Parathyroid adenoma (tissue), 2 donors: ENCODE measurements around the gene CFAP97D1.
A peak's percentile ranks its signal among the peaks of the same experiment; 100 is the strongest.
"Not testable (repeated sequence)": the region's sequence is repeated elsewhere in the genome, so short reads cannot be mapped to it uniquely, and the experiment has no call there.

Source experiments
- H2AFZ ChIP-seq: fragments of 300-600 bp; sonication (generic); one replicate; pipeline ENCODE4 v1.7.0; 2017; ENCODE audit warnings: antibody characterized with exemption, mild to moderate bottlenecking
- H3K27ac ChIP-seq: fragments of 300-600 bp; sonication (generic); one replicate; pipeline ENCODE4 v1.7.0; 2017
- H3K27me3 ChIP-seq: fragments of 300-600 bp; sonication (generic); one replicate; pipeline ENCODE4 v1.7.0; 2017; ENCODE audit warnings: low read length; ENCODE audit not compliant: control insufficient read depth, insufficient read depth
- H3K36me3 ChIP-seq: fragments of 300-600 bp; sonication (generic); one replicate; pipeline ENCODE4 v1.7.0; 2017; ENCODE audit warnings: low read length; ENCODE audit not compliant: control insufficient read depth, insufficient read depth
- H3K4me1 ChIP-seq: fragments of 300-600 bp; sonication (generic); one replicate; pipeline ENCODE4 v1.7.0; 2017; ENCODE audit warnings: control low read depth
- H3K4me2 ChIP-seq: fragments of 300-600 bp; sonication (generic); one replicate; pipeline ENCODE4 v1.7.0; 2017; ENCODE audit warnings: low read length
- H3K4me3 ChIP-seq: fragments of 300-600 bp; sonication (generic); one replicate; pipeline ENCODE4 v1.7.0; 2017; ENCODE audit warnings: low read depth, low read length
- H3K79me2 ChIP-seq: fragments of 300-600 bp; sonication (generic); one replicate; pipeline ENCODE4 v1.7.0; 2017; ENCODE audit warnings: control low read depth
- H3K9ac ChIP-seq: fragments of 300-600 bp; sonication (generic); one replicate; pipeline ENCODE4 v1.7.0; 2017; ENCODE audit warnings: mild to moderate bottlenecking
- H3K9me3 ChIP-seq: fragments of 300-600 bp; sonication (generic); one replicate; pipeline ENCODE4 v1.7.0; 2017; ENCODE audit warnings: low read length; ENCODE audit not compliant: control insufficient read depth
- TF ChIP-seq, protein P1 (sequence below): fragments of 300-600 bp; sonication (generic); IDR thresholded peaks from one replicate; pipeline ENCODE4 v1.7.0; 2017; ENCODE audit warnings: antibody characterized with exemption, mild to moderate bottlenecking
- donor health status: primary hyperparathyroidism.

CFAP97D1 gene

DNA sequence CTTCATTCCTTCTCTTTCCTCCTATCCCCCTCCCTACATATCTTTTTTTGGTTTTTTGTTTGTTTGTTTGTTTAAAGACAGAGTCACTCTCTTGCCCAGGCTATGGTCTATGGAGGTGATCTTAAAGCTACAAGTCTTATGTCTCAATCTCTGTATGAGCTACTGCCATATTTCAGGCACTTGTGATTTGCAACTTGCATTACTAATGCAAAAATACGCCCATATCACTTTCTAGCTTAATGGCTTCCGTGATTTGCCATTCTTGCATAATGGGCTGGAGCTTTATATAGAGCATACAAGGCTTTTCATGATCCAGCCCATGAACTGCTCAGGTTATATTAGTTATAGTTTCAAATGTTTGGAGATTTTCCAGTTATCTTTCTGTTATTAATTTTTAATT is 7.5 kb downstream of the CFAP97D1 start:
- H3K9me3 ChIP-seq: no peaks in the 10 kb centered on the region
- H3K4me3 ChIP-seq: no peak overlapping the region
- no peak overlapping the region for H3K9ac ChIP-seq
- TF ChIP-seq, protein P1, sequence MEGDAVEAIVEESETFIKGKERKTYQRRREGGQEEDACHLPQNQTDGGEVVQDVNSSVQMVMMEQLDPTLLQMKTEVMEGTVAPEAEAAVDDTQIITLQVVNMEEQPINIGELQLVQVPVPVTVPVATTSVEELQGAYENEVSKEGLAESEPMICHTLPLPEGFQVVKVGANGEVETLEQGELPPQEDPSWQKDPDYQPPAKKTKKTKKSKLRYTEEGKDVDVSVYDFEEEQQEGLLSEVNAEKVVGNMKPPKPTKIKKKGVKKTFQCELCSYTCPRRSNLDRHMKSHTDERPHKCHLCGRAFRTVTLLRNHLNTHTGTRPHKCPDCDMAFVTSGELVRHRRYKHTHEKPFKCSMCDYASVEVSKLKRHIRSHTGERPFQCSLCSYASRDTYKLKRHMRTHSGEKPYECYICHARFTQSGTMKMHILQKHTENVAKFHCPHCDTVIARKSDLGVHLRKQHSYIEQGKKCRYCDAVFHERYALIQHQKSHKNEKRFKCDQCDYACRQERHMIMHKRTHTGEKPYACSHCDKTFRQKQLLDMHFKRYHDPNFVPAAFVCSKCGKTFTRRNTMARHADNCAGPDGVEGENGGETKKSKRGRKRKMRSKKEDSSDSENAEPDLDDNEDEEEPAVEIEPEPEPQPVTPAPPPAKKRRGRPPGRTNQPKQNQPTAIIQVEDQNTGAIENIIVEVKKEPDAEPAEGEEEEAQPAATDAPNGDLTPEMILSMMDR: no peak
- no peak overlapping the region for H3K4me2 ChIP-seq
- no peak overlapping the region for H3K27ac ChIP-seq
- H2AFZ ChIP-seq: no peak overlapping the region
- H3K4me1 ChIP-seq: no peaks in the 10 kb centered on the region
- H3K36me3 ChIP-seq: no peaks in the 10 kb centered on the region
- H3K79me2 ChIP-seq: no peaks in the 10 kb centered on the region
- H3K27me3 ChIP-seq: no peaks in the 10 kb centered on the region

DNA sequence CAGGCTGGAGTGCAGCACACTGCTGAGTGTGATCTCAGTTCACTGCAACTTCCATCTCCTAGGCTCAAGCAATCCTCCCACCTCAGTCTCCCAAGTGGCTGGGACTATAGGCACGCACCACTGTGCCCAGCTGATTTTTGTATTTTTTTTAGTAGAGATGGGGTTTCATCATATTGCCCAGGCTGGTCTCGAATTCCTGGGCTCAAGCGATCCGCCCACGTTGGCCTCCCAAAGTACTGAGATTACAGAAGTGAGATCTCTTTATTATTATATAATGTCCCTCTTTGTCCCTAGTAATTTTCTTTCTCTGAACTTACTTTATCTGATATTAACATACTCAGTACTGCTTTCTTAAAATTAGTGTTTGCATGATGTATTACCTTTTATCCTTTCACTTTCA is 8.3 kb downstream of the CFAP97D1 start:
- TF ChIP-seq, protein P1: no peak
- no peaks in the 10 kb centered on the region for H3K36me3 ChIP-seq
- no peak overlapping the region for H3K4me3 ChIP-seq
- no peak overlapping the region for H3K9ac ChIP-seq
- H3K4me2 ChIP-seq: no peak overlapping the region
- no peaks in the 10 kb centered on the region for H3K79me2 ChIP-seq
- no peak overlapping the region for H3K27ac ChIP-seq
- no peaks in the 10 kb centered on the region for H3K27me3 ChIP-seq
- no peaks in the 10 kb centered on the region for H3K4me1 ChIP-seq
- no peak overlapping the region for H2AFZ ChIP-seq
- H3K9me3 ChIP-seq: no peaks in the 10 kb centered on the region

DNA sequence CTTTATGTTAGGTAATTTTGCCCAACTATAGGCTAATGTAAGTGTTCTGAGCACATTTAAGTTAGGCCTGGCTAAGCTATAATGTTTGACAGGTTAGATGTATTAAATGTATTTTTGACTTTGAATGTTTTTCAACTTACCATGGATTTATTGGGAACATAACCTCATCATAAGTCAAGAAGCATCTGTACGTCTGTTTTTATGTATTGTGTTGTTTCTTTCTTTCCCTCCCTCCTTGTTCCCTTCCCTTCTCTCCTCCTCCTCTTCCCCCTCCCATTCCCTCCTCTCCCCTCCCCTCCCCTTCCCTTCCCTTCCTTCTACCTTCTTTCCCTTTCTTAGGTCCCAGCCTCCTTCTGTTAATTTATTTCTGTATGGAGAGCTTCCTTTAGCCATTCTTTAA is 9.2 kb downstream of the CFAP97D1 start:
- Histone ChIP-seq H3K9me3 (no peaks in the 10 kb centered on the region), H2AFZ (no peak overlapping the region), H3K4me3 (no peak overlapping the region), H3K79me2 (no peaks in the 10 kb centered on the region), H3K4me2 (no peak overlapping the region), H3K27ac (no peak overlapping the region), H3K9ac (no peak overlapping the region), H3K4me1 (no peaks in the 10 kb centered on the region), H3K36me3 (no peaks in the 10 kb centered on the region), H3K27me3 (no peaks in the 10 kb centered on the region)
- TF ChIP-seq, protein P1: no peak

DNA sequence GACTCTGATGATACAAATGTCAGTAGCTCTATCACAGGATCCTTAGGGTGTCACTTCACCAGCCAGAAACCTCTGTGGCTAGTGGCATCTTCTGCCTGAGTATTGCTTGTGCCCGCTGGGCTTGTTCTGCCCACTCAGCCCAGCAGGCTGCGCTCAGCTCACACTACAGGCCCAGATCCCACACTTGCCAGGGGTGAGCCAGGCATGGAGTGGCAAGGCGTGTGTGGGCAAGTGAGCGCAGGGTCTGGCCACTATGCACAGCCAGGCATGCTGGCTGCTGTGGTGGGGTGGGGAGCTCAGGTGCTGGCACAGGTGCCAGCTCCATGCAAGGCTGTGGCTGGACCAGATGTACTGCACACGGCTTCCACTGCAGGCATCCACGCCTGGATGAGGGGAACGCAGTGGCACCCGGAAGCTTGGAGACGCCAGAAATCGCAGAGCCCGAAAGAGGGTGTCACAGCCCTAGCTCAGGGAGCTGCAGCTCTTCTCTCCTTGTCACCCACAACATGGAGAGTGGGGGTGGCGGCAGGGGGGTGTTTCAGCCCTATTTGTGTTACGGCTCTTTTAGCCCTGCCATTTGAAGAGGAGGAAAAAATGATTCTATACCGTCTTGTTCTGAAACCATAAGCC is 10.2 kb downstream of the CFAP97D1 start:
- H3K9me3 ChIP-seq: no peaks in the 10 kb centered on the region
- TF ChIP-seq, protein P1: no peak
- no peaks in the 10 kb centered on the region for H3K27me3 ChIP-seq
- no peak overlapping the region for H3K27ac ChIP-seq
- no peaks in the 10 kb centered on the region for H3K4me1 ChIP-seq
- no peaks in the 10 kb centered on the region for H3K36me3 ChIP-seq
- no peak overlapping the region for H3K4me3 ChIP-seq
- no peak overlapping the region for H3K9ac ChIP-seq
- H2AFZ ChIP-seq: no peak overlapping the region
- H3K79me2 ChIP-seq: no peaks in the 10 kb centered on the region
- H3K4me2 ChIP-seq: no peak overlapping the region

DNA sequence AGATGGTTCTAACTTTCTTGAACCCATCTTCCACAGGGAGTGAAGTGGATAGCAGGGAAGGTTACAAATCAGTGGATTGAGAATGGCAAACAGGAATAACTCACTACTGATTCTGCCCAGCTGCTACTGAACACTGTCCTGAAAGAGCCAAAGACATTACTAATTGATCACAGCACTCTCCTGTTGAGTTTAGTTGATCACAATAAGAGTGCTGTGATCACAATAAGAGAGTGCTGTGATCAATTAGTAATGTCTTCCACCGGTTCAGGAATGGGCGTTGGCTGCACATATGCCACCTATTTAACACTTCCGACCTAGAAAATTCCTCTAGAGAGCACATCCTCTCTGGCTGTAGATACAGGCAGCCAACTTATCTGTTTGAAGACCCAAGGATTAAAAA is 11.4 kb downstream of the CFAP97D1 start:
- Histone ChIP-seq H3K79me2 (no peaks in the 10 kb centered on the region), H3K27me3 (no peaks in the 10 kb centered on the region), H3K36me3 (no peaks in the 10 kb centered on the region), H3K4me2 (peak overlapping the region; percentile 4), H3K4me1 (no peaks in the 10 kb centered on the region), H3K9ac (no peak overlapping the region), H3K27ac (no peak overlapping the region), H3K9me3 (no peaks in the 10 kb centered on the region), H2AFZ (no peak overlapping the region), H3K4me3 (no peak overlapping the region)
- TF ChIP-seq, protein P1: no peak

DNA sequence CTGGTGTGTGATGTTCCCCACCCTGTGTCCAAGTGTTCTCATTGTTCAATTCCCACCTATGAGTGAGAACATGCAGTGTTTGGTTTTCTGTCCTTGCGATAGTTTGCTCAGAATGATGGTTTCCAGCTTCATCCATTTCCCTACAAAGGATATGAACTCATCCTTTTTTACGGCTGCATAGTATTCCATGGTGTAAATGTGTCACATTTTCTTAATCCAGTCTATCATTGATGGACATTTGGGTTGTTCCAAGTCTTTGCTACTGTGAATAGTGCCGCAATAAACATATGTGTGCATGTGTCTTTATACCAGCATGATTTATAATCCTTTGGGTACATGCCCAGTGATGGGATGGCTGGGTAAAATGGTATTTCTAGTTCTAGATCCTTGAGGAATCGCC is 12.4 kb downstream of the CFAP97D1 start:
- not testable (repeated sequence) for H3K9ac ChIP-seq, H3K9me3 ChIP-seq, H3K27ac ChIP-seq, H3K79me2 ChIP-seq, H3K36me3 ChIP-seq, H3K4me1 ChIP-seq, H3K27me3 ChIP-seq, H2AFZ ChIP-seq, H3K4me2 ChIP-seq, H3K4me3 ChIP-seq

DNA sequence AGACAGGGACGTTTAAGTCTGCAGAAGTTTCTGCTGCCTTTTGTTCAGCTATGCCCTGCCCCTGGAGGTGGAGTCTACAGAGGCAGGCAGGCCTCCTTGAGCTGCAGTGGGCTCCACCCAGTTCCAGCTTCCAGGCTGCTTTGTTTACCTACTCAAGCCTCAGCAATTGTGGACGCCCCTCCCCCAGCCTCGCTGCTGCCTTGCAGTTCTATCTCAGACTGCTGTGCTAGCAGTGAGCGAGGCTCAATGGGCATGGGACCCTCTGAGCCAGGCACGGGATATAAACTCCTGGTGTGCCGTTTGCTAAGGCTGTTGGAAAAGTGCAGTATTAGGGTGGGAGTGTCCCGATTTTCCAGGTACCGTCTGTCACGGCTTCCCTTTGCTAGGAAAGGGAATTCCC is 17.8 kb downstream of the CFAP97D1 start:
- not testable (repeated sequence) for H3K27ac ChIP-seq, H2AFZ ChIP-seq, H3K79me2 ChIP-seq, H3K27me3 ChIP-seq, H3K4me1 ChIP-seq, H3K9ac ChIP-seq, H3K4me2 ChIP-seq, H3K4me3 ChIP-seq, H3K9me3 ChIP-seq, H3K36me3 ChIP-seq
